ENCODE measurements around the gene GRID1. TPM values are rescaled to one million over a fixed set of nuclear protein-coding genes. Genes with fewer than 3 reads are reported as not detected.

The GRID1 gene
- total RNA-seq, 1 donor from 2014 or later, result 0.68 TPM

- no peak for ATAC-seq
Measured at GRCh38 chr10:86164174-86164774, 202.3 kb downstream of the GRID1 start.

GRCh38 chr10:86163522-86164173 is 202.9 kb downstream of the GRID1 start:
- ATAC-seq, result no peak

- no peak for ATAC-seq
Measured at GRCh38 chr10:86162696-86163400, 203.7 kb downstream of the GRID1 start.

- no peak for ATAC-seq
Measured at GRCh38 chr10:86162036-86162435, 204.6 kb downstream of the GRID1 start.

- ATAC-seq, result peak; percentile 24
Measured at GRCh38 chr10:86160890-86161585, 205.6 kb downstream of the GRID1 start.

GRCh38 chr10:86159797-86160196 is 206.8 kb downstream of the GRID1 start:
- ATAC-seq, result no peak

- ATAC-seq, result no peak
Measured at GRCh38 chr10:86155054-86155921, 211.3 kb downstream of the GRID1 start.

GRCh38 chr10:86153751-86154150 is 212.8 kb downstream of the GRID1 start:
- ATAC-seq, result no peak

GRCh38 chr10:86152911-86153310 is 213.7 kb downstream of the GRID1 start:
- no peak for ATAC-seq

GRCh38 chr10:86152354-86152753 is 214.2 kb downstream of the GRID1 start:
- no peak for ATAC-seq

GRCh38 chr10:86151613-86152012 is 215.0 kb downstream of the GRID1 start:
- peak; percentile 13 for ATAC-seq

GRCh38 chr10:86149257-86149656 is 217.3 kb downstream of the GRID1 start:
- ATAC-seq, result no peak

GRCh38 chr10:86148117-86148516 is 218.5 kb downstream of the GRID1 start:
- ATAC-seq, result no peak

- ATAC-seq, result no peak
Measured at GRCh38 chr10:86144301-86144700, 222.3 kb downstream of the GRID1 start.

- no peak for ATAC-seq
Measured at GRCh38 chr10:86141896-86142295, 224.7 kb downstream of the GRID1 start.

GRCh38 chr10:86139066-86139657 is 227.4 kb downstream of the GRID1 start:
- no peak for ATAC-seq

GRCh38 chr10:86138551-86139065 is 228.0 kb downstream of the GRID1 start:
- no peak for ATAC-seq

- no peak for ATAC-seq
Measured at GRCh38 chr10:86137561-86137960, 229.0 kb downstream of the GRID1 start.

GRCh38 chr10:86136934-86137333 is 229.7 kb downstream of the GRID1 start:
- ATAC-seq, result no peak

- no peak for ATAC-seq
Measured at GRCh38 chr10:86135191-86135590, 231.4 kb downstream of the GRID1 start.

GRCh38 chr10:86130737-86131475 is 235.7 kb downstream of the GRID1 start:
- no peak for ATAC-seq
